Cardiac fibroblast (primary cell): Measurements from ENCODE around the gene MITF.

ENCODE experiments used
- DNase-seq, 2 donors: peaks; one replicate each; pipeline versions ENCODE4 v3.0.0 to v3.0.0-alpha.2; 2010; ENCODE audit warnings: low read depth in 2 of 2
- H3K4me3 ChIP-seq, 2 donors: replicated peaks in 1 of 2; 1 replicate in 1 of 2; 2 replicates in 1 of 2; pipeline ENCODE4 v1.5.1; 2011; ENCODE audit warnings: low read depth in 2 of 2, low read length in 2 of 2, mild to moderate bottlenecking in 2 of 2, moderate library complexity in 1 of 2
- CTCF ChIP-seq: IDR thresholded peaks from one replicate; pipeline ENCODE4 v1.5.1; 2011; ENCODE audit warnings: low read depth, mild to moderate bottlenecking, low read length, inconsistent platforms

The MITF gene

GRCh38 chr3:69921651-69922050, 182.4 kb downstream of the MITF start:
- no peak for TF ChIP-seq CTCF
- no peak overlapping the region for H3K4me3 ChIP-seq
- DNase-seq, result no peak

- TF ChIP-seq CTCF, result no peak
- H3K4me3 ChIP-seq, result no peak overlapping the region
- DNase-seq, result no peak
These were observed 183.3 kb downstream of the MITF start for GRCh38 chr3:69922521-69923000.

GRCh38 chr3:69925506-69925905, 186.2 kb downstream of the MITF start:
- H3K4me3 ChIP-seq, result no peak overlapping the region
- TF ChIP-seq CTCF, result no peak
- peak in 1 of 2 donors; percentile 15 for DNase-seq

- no peak for DNase-seq
- TF ChIP-seq CTCF, result no peak
- no peak overlapping the region for H3K4me3 ChIP-seq
These were observed 187.1 kb downstream of the MITF start for GRCh38 chr3:69926385-69926784.

GRCh38 chr3:69927571-69927970, 188.3 kb downstream of the MITF start:
- no peak overlapping the region for H3K4me3 ChIP-seq
- DNase-seq, result no peak
- TF ChIP-seq CTCF, result no peak

GRCh38 chr3:69929019-69929418, 189.8 kb downstream of the MITF start:
- H3K4me3 ChIP-seq, result no peak overlapping the region
- TF ChIP-seq CTCF, result no peak
- DNase-seq, result no peak

- no peak overlapping the region for H3K4me3 ChIP-seq
- peak in 1 of 2 donors; percentile 3 for DNase-seq
- TF ChIP-seq CTCF, result no peak
These were observed 191.3 kb downstream of the MITF start for GRCh38 chr3:69930564-69930963.
